ENCODE data around the gene GRAMD1A.
"Not testable (repeated sequence)": the region's sequence is repeated elsewhere in the genome, so short reads cannot be mapped to it uniquely, and the experiment has no call there.

Gene GRAMD1A

GRCh38 chr19:35038623-35039512 lies 38.7 kb downstream of the GRAMD1A start:
- DNase-seq (ENCODE audit: low read depth), result no peak

- DNase-seq (ENCODE audit: low read depth), result no peak
These were observed 40.0 kb downstream of the GRAMD1A start for GRCh38 chr19:35039881-35040825.

GRCh38 chr19:35040826-35041547 lies 40.9 kb downstream of the GRAMD1A start:
- DNase-seq (ENCODE audit: low read depth), result no peak

- DNase-seq (ENCODE audit: low read depth), result no peak
These were observed 41.5 kb downstream of the GRAMD1A start, which contains the start of gene HPN for GRCh38 chr19:35041548-35042055. HPN (plus strand) TSS chr19:35041721; CDS start chr19:35042507, 786 bp downstream.

GRCh38 chr19:35042056-35042730 lies 42.1 kb downstream of the GRAMD1A start:
- no peak for DNase-seq (ENCODE audit: low read depth)

GRCh38 chr19:35042954-35043604 lies 43.0 kb downstream of the GRAMD1A start:
- DNase-seq (ENCODE audit: low read depth), result no peak

- DNase-seq (ENCODE audit: low read depth), result no peak
These were observed 43.8 kb downstream of the GRAMD1A start for GRCh38 chr19:35043906-35044305.

GRCh38 chr19:35044317-35045117 lies 44.4 kb downstream of the GRAMD1A start:
- DNase-seq (ENCODE audit: low read depth), result no peak

GRCh38 chr19:35045667-35046300 lies 45.7 kb downstream of the GRAMD1A start:
- peak; percentile 15 for DNase-seq (ENCODE audit: low read depth)

- DNase-seq (ENCODE audit: low read depth), result no peak
These were observed 46.3 kb downstream of the GRAMD1A start for GRCh38 chr19:35046461-35046860.

- no peak for DNase-seq (ENCODE audit: low read depth)
These were observed 48.8 kb downstream of the GRAMD1A start for GRCh38 chr19:35048911-35049411.

GRCh38 chr19:35049456-35049855 lies 49.3 kb downstream of the GRAMD1A start:
- no peak for DNase-seq (ENCODE audit: low read depth)

GRCh38 chr19:35050662-35051061 lies 50.5 kb downstream of the GRAMD1A start:
- DNase-seq (ENCODE audit: low read depth), result not testable (repeated sequence)

GRCh38 chr19:35051268-35051667 lies 51.1 kb downstream of the GRAMD1A start:
- not testable (repeated sequence) for DNase-seq (ENCODE audit: low read depth)

GRCh38 chr19:35051796-35052195 lies 51.7 kb downstream of the GRAMD1A start:
- DNase-seq (ENCODE audit: low read depth), result no peak

- no peak for DNase-seq (ENCODE audit: low read depth)
These were observed 52.6 kb downstream of the GRAMD1A start for GRCh38 chr19:35052599-35053190.

GRCh38 chr19:35053667-35054293 lies 53.7 kb downstream of the GRAMD1A start:
- no peak for DNase-seq (ENCODE audit: low read depth)

- DNase-seq (ENCODE audit: low read depth), result no peak
These were observed 54.5 kb downstream of the GRAMD1A start for GRCh38 chr19:35054626-35055025.

Data from GM04504 (cell line).